Epithelial cell of proximal tubule (primary cell): ENCODE results near the gene TAF1C. TPM values are rescaled to one million over a fixed set of nuclear protein-coding genes. Genes with fewer than 3 reads are reported as not detected.

Experiments
- DNase-seq: peaks from one replicate; pipeline ENCODE4 v3.0.0-alpha.2; 2011; ENCODE audit warnings: low read depth
- H3K4me3 ChIP-seq: 2 replicates; pipeline ENCODE4 v1.5.1; 2011; ENCODE audit warnings: low read depth, mild to moderate bottlenecking, low read length
- CTCF ChIP-seq: conservative IDR thresholded peaks from 2 replicates; pipeline ENCODE4 v1.5.1; 2012; ENCODE audit warnings: low read depth, mild to moderate bottlenecking, low read length
- total RNA-seq: library from RNA; depleted of rRNA; stranded (reverse); fragments of >200 nt; gene quantifications from 2 replicates; pipeline ENCODE4 v1.2.3, GENCODE V29; 2015

Gene TAF1C
- total RNA-seq, 1 donor from 2014 or later = 30.4 TPM

- H3K4me3 ChIP-seq = no peak overlapping the region
- no peak for TF ChIP-seq CTCF
- DNase-seq = no peak
Observed at GRCh38 chr16:84194470-84195200, 7.8 kb upstream of the TAF1C start.

GRCh38 chr16:84194018-84194417 is 7.2 kb upstream of the TAF1C start:
- H3K4me3 ChIP-seq = no peak overlapping the region
- DNase-seq = no peak
- no peak for TF ChIP-seq CTCF

GRCh38 chr16:84193480-84193879 is 6.6 kb upstream of the TAF1C start:
- H3K4me3 ChIP-seq = no peak overlapping the region
- no peak for TF ChIP-seq CTCF
- no peak for DNase-seq

- no peak for TF ChIP-seq CTCF
- no peak for DNase-seq
- H3K4me3 ChIP-seq = no peak overlapping the region
Observed at GRCh38 chr16:84191466-84191865, 4.6 kb upstream of the TAF1C start.

GRCh38 chr16:84190731-84191388 is 4.0 kb upstream of the TAF1C start, which contains the start of gene ADAD2:
Gene ADAD2, plus strand, starts transcription at chr16:84191157. Its CDS starts 74 bp downstream, at chr16:84191231.
- DNase-seq = no peak
- no peak within 1 kb of the TSS for H3K4me3 ChIP-seq
- no peak for TF ChIP-seq CTCF

- H3K4me3 ChIP-seq = no peak overlapping the region
- DNase-seq = no peak
- TF ChIP-seq CTCF = no peak
Observed at GRCh38 chr16:84184775-84185174, 2.1 kb downstream of the TAF1C start.
